ENCODE data around the gene ANKS1B. TPM values are rescaled to one million over a fixed set of nuclear protein-coding genes. Genes with fewer than 3 reads are reported as not detected.
"Not testable (repeated sequence)": the region's sequence is repeated elsewhere in the genome, so short reads cannot be mapped to it uniquely, and the experiment has no call there.

Gene ANKS1B
- total RNA-seq, 1 donor from 2014 or later: not detected

DNA sequence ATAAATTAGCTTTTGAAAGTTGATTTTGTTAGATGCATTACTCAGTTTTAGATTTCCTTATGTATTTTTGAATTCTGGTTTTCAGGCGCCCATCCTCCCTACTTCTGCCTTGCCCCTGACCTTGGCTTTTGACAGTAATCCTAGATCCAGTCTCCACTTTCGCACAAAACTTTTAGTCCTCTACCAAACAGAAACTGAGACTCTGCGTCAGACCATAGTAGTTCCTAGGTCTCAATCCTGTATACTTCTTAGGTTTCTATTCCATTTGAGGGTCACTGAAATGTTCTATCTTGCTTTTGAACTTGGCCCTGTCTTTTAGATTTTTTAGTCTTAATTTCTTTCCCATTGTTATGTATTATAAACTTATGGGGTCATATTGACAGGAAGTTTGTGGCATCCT lies 645.1 kb downstream of the ANKS1B start:
- DNase-seq: no peak

DNA sequence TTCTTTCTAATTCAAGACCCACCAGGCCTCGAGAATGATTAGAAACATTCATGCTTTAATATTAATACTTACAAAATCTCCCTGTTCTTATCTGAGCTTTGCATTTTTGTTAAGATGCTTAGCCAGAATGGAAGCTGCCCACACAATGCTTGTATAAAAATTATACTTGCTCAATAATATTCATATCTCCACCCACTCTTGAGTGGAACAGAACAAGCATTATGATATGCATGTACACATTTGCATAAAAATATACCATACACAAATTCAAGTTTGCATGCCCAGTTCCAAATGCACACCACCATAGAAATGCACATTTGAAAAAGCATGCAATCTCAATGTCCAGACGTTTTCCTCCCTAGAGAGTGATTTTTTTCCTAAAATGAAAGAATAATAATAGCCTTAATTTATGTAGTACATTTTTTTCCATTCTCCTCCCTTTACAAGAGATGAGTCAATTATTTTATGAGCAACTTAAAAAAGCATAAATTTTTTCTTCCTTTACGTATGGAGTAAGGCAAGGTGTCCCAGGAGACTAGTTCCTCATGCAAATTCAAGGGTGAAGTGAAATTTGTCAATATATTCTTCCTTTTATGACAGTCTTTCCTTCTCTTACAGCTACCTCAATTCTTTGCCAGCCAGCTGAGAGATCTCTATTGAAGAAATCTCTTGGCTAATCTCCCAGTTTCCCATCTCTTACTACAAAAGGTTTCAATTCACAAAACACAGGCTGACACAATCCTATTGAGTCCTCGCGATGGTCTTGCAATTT lies 650.3 kb downstream of the ANKS1B start:
- DNase-seq: no peak

DNA sequence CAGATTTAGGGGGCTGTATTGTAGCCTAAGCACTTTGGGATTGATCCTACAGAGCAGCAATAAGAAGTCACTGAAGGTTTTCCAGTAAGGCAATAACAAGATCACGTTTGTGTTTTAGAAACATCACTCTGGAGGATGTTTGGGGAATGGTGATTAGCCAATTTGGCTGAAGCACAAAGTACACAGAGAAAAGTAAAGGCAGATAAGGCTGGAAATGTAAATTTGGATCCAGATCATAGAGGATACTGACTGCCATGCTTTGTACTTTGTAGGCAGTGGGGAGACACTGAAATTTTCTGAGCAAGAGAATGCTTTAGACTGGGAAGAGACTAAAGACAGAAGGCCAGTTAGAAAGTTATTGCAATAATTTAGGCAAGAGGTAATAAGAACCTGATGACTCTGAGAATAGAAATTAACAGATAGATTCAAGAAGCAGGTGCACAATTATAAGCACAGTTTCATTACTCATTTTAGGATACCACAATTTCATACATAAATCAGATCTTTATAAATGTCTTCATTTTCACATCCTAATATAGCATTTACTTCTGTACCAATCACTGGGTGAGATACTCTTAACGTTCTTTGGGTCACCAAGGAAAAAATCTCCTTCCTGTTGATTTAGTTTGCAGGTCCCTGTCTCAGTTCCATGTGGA lies 651.7 kb downstream of the ANKS1B start:
- DNase-seq: no peak

DNA sequence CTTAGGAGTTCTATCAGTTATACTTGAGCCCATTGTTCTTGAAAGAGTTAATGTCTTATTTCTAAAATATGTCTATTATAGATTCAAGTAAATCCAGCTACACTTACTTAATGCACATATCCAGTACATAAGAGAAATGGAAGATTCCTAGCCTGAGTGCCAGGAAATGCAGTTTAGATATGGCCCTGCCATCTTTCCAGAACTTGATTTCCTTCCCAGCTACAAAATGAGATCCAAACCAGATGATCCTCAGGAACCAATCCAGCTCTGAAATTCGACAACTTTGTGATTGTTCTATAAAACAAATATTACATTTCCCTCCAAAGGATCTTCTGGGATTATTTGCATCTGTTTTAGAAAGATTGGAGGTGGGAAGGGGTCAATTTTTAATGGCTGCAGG lies 654.5 kb downstream of the ANKS1B start:
- no peak for DNase-seq

DNA sequence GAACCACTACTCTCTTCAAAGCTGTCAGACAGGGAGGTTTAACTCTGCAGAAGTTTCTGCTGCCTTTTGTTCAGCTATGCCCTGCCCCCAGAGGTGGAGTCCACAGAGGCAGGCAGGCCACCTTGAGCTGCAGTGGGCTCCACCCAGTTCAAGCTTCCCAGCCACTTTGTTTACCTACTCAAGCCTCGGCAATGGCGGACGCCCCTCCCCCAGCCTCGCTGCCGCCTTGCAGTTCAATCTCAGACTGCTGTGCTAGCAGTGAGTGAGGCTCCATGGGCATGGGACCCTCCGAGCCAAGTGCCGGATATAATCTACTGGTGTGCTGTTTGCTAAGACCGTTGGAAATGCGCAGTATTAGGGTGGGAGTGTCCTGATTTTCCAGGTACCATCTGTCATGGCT lies 663.5 kb downstream of the ANKS1B start:
- DNase-seq: not testable (repeated sequence)

DNA sequence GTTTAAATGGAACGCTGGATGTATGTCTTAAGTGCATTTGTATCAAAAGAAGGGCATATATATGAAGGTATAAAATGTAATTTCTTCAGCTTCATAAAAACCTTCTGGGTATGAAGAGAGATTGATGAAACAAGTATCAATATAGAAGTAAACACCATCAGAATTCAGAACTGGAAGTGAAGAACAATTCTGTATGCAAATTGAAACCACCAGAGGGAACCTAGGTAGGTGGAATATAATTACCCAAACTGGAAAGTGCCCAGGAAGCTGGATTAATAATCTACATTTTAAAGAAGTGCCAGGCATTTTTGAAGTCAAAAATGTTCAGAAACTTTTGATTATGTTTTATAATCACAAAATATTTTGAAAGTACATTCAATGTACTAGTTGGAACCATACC lies 673.4 kb downstream of the ANKS1B start:
- no peak for DNase-seq

DNA sequence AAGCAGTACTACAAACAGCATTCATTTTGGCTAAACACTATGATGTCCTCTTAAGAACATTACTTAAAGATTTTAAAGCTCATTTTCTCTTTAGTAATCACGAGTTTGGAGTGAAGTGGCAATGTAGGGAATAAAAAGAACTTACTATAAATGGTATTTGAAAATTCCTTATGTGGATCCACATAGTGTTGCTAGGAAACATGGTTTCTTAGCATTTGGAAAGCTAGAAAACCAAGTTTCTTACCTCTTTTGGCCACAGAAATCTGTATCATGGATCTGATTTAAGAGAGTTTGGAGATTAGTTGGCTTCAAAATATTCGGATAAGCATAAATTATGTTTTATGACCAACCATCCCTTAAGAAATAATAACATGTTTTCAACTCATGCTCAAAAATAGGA lies 674.9 kb downstream of the ANKS1B start:
- DNase-seq: no peak

DNA sequence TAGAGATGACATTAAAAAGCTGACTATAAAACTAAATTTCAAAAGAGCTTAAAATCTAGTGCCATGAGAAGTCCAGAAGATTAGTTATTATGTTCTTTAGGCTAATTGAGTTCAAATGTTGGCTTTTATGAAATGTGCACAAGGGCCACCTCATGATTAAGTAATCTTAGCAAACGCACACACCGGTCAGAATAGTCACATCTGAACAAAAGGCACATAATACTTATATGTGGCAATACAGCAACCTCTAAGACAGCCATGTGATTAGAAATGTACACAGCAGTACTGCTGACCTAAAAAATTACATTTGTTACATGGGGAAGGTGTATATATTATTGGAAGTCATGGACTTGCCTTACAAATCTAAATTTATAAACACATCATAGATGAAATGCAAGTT lies 681.9 kb downstream of the ANKS1B start:
- DNase-seq: no peak

DNA sequence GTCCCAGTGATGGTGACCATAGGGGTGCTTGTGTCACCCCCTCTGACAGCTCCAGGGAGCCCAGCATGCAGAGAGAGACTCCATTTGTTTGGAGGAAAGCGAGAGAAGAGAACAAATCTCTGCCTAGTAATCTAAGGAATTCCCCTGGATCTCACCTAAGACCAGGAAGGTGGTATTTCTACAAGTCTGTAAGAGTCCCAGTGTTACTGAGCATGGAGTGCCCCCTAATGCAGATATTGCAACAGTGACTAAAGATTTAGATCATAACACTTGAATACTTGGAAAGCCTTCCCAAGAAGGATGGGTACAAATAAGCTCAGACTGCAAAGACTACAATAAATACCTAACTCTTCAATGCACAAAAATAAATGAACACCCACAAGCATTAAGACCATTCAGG lies 697.6 kb downstream of the ANKS1B start:
- no peak for DNase-seq

DNA sequence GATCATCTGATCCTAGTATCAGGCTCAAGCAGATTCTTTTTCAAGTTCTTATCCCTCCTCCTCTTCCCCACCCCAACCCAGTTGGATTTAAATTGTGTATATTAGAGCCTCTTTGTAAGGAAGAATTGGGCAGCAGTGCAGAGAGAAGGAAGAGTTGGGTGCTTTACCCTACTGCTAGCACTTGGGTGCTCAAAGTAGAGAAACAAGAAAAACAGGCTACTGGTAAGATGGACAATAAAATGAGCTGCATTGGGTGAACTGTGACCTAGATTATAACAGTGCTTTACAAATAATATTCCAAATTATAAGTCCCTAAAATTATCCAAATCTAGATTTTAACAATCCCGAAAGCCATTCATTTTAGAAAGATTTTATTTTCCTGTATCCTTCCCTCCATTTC lies 700.6 kb downstream of the ANKS1B start:
- no peak for DNase-seq

DNA sequence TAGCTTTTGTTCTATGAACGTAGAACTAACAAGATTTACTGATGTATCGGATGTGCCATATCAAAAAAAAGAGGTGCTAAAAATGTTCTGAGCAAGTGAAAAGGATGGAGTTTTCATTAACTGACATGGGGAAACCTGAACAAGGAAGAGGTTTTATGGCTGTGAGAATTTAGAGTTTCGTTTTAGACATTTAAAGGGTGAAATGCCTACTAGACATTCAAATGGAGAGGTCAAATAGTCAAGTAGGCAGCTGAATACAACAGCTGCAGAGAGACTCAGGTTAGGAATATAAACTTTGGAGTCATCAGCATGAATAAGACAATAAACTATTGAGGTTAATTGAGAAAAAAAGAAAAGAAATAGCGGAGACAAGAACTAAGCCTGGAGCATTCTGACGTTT lies 702.1 kb downstream of the ANKS1B start:
- DNase-seq: no peak

DNA sequence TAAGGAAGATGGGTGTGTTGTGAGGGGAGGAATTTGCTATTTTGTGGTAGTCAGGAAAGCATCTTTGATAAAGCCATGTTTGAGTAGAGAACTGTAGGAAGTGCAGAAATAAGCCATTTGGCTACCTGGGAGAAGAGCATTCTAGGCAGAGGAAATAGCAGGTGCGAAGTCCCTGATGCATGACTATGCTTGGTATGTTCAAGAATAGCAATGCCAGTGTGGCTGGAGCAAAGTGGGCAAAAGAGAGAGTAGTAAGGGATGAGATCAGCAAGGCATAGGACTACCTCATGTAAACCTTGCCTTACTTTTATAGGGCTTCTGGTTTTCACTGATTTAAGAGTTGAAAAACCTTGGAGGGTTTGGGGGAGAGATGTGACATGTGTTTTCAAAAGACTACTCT lies 702.6 kb downstream of the ANKS1B start:
- DNase-seq: no peak

DNA sequence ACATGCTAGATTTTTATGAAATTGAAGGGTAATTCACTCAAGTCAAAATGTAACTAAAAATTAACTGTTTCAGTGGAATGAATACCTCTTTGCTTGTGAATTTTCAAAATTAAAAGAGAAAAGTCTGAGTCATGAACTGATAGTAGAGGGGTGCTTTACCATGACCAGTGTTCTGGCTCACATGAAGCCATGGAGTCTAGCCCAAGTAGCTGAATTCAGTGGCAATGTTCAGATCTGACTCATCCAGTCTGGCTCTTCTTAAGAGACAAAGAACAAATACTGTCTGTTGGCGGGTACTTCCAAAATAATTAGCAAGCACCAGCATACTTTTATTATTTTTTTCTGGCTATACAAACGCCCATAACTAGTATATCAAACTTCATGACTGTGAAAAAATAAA lies 703.5 kb downstream of the ANKS1B start:
- no peak for DNase-seq

DNA sequence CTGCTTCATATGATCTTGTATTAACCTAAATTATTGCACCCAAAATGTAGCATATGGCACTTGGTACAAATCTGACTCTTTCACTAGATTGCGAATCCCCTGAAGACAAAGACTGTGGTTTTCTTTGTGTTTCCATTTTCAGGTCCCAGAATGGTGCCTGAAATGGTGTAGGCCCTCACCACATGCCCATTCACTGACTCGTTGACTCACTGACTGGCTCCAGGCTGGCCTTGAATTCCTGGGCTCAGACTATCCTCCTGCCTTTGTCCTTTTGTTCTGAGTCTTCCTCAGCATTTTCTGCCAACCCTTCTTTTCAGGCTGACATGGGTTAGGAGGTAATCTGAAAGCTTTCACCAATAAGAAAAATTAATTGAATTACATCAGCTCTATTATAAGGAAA lies 705.8 kb downstream of the ANKS1B start:
- no peak for DNase-seq

DNA sequence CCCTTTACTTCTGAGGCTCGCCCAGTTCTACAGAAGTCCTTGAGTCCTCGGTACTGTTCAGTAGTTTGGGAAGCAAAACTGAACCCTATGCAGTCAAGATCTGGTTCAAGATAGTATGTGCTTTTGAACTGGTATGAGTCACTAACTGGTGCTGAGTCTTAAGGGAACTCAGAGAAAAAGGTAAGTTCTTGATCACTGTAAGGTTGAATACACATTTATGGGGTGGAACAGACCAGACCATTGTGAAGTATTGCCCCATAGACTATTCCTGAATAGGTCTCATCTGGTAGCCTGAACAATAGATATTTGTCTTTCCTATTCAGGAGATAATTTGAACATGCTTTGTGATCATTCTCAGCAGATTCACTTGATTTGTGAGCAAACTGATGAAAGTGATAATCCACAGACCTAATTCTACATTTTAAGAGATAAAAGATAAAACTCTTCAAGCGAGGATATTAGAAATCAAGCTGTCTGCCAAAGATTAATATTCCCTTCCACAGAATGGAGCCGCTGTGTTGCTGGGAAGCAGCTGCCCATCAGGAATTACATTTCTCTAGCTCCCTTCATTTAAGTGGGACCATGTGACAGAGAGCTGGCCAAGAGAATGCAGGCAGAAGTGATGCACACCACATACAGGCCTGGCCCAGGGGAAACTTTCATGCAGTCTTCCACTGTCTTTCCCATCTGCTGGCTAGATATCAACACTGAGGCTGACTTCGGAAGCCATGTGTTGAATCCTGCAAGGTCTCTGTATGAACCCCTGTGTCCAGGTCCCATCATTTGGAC lies 707.0 kb downstream of the ANKS1B start:
- DNase-seq: no peak

DNA sequence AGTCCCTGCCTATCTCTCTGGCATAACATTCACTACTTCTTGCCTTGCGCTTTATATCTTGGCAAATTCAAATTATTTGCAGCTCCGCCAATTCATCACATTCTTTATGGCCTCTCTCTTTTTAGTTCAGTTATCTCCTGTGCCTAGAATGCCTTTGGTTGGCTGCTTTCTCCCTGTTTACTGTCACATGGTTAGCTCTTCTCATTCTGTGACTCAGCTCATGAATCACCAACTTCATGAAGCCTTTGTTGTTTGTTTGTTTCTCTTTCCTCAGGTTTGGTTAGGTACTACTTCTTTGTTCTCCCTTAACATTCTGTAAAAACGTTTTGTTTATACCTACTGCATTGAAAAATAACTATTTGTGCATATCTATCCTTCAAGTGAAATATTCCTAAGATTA lies 713.7 kb downstream of the ANKS1B start:
- no peak for DNase-seq

DNA sequence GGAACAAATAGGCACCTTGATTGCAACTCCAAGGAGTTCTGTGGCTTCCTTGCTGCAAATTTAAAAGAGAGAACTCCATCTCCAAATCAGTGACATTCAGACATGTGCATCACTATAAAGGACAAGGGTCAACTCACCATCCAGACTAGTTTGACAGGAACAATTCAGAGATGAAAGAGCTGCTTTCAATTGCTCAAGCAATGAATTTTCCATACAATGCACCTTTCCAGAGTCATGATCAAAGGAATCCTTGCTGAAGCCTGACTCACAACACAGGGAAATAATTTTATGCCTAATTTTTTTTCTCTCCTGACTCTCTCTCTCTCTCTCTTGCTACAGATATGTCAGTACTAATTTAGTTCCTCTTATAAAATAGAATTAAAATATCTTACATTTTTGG lies 717.7 kb downstream of the ANKS1B start:
- DNase-seq: no peak

DNA sequence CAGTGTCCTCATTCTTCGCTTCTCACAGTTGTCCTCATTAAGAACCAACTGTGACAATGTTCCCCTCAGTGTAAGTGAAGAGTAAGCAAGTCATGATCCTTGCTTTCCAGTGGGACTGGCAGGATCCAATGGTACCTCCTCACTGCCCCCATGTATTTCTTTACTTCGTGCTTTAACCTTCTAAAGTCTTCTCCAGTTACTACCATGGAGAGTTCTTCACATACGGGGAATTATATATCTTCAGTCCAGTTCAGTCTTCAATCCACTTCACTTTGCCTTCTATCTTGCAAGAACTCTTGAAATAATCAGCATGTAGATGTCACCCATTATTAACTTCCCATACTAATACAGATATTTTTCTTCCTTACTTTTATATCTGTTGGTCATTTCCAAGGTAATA lies 719.1 kb downstream of the ANKS1B start:
- DNase-seq: no peak

DNA sequence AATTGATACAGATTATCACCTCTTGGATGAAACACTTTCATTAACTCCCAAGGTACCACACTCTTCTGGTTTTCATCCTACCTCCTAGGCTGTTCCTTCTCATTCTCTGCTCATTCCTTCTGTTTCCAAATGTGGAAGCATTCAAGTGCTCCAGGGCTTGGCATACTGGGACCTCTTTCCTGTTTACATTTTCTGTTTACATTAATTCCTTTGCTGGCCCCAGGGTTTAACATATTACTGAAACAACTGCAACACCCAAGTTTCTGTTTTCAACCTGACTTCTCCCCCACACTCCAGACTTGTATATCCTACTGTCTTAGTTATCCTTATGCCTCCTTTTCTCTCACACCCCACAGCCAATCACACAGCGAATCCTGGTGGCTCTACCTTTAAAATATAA lies 723.5 kb downstream of the ANKS1B start:
- DNase-seq: no peak

DNA sequence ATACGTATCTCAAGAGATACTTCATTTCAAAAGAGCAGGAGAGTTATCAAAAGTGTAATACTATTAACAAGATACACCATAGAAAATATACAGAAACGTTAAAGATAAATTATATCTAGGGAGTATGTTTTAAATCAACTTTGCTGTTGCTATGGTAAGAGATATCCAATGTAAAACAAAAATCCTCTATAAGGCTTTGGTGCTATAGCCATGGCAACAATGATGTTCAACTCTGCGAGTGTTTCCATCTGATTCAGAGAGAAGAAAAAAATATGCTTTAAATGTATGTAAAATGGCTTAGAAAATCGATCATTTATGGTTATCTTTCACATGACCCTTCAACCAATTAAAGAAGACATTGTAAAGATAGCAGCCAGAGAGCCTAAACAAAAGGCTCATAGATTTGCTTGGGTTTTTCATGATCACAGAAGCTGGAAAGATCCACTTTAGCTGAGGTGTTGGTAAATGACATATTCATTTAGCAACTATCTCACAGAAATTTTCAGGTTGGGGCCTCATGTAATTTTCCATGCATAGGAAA lies 724.2 kb downstream of the ANKS1B start:
- DNase-seq: no peak

DNA sequence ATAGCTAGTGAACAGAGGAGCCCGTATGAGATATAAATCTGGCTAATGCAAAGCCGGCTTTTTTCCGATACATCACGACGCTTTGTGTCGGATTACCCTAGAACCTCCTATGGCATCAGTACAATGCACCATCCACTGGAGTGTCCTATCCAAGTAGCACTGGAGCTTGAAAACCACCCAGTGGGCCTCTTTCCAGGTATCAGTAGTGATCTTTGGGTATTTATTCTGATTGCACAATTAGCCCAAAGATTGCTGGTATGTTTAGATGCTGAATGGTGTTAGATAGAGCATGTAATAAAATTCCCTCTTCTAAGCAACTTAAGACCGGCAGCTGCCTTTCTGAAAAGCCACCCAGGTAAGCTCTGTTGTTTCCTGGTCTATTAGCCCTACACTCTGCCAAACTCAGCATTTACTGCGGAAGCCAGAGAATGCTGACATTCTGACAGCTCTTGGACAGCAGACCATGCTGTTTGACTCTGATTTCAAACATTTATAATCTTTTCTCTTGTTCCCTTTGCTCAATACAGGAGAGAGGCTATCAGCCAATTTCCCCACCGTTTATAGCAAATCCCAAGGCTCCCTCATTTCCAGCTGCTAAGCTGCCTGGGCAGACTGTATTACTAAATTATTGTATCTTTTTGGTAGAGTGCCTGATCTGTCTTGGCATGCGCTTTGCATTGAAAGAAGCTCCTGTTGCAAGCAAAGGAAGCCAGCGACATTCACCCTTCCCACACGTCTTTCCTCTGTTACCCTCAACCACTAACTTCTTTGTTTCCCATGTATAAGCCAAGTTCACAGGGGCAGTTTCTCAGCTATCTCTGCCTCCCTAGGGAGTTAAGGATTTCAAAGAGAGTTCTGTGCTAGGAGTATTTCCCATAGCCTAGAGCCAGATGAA lies 725.4 kb downstream of the ANKS1B start:
- DNase-seq: no peak

DNA sequence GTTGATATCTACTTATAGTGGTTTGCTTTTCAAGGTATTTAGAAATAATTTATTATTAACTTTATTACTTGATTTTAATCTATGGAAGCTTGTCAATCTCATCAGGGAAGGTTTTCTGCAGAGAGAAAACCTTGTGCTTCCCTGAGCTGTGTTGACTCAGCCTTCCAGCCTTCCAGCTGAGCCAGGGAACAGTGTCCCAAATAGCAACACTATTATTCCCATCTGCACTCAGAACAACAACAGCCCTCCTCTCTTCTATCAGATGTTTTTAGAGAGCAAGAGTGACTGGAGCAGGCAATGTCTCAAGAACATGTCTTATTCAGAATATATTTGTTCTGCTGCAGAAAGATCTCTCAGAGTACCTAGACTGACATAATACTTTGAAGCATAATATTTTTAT lies 727.1 kb downstream of the ANKS1B start:
- no peak for DNase-seq

DNA sequence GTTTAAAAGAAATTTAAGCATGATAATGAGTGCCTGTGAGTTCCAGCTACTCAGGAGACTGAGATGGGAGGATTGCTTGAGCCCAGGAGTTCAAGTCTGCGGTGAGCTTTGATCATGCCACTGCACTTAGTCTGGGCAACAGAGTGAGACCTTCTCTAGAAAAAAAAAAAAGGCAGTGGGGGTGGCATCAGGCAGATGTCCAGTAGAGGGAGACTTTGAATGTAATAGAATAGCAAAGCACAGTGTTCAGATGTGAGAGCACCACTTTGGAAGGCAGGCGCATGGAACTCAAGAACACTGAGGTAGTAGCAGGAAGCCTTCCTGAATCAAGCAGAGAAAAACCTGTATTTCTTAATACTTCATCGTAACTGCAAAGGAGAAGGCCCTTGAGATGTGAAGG lies 731.7 kb downstream of the ANKS1B start:
- DNase-seq: no peak

Measured in dermis blood vessel endothelial cell (primary cell).